ENCODE data around the gene RALGAPA2. TPM values are rescaled to one million over a fixed set of nuclear protein-coding genes. Genes with fewer than 3 reads are reported as not detected.

Gene RALGAPA2
- total RNA-seq, 2 experiments from 2014 or later: 21.2 to 21.9 TPM

GRCh38 chr20:20611167-20611566, 101.3 kb downstream of the RALGAPA2 start:
- peaks cover 83% of the 10 kb centered on the region for H3K36me3 Mint-ChIP-seq (ENCODE audit: low read depth)
- DNase-seq (no peak), ATAC-seq (ENCODE audit: poor library complexity) (no peak)
- peaks cover 39% of the 10 kb centered on the region for H3K36me3 ChIP-seq (ENCODE audit: insufficient read depth, low read length)
- TF ChIP-seq CTCF (IDR thresholded peaks at IDR 0.05): no peak
- no peak overlapping the region for H3K27ac ChIP-seq (ENCODE audit: low read depth in 1 of 2, low read length in 2 of 2)
- H3K27me3 ChIP-seq (ENCODE audit: control insufficient read depth in 1 of 2, insufficient read depth in 2 of 2, low read length in 2 of 2): no peaks in the 10 kb centered on the region
- H3K4me3 Mint-ChIP-seq: no peak overlapping the region
- no peaks in the 10 kb centered on the region for H3K4me1 ChIP-seq (ENCODE audit: insufficient read depth, low read length)
- intact Hi-C loops (cut with DNase I, micrococcal nuclease): no loop called here
- CTCF ChIA-PET: no interaction called here
- H3K9me3 Mint-ChIP-seq: no peaks in the 10 kb centered on the region
- no peak overlapping the region for H3K4me3 ChIP-seq (ENCODE audit: low read length)
- no peaks in the 10 kb centered on the region for H3K4me1 Mint-ChIP-seq (ENCODE audit: low read depth)
- no peaks in the 10 kb centered on the region for H3K27me3 Mint-ChIP-seq
- H3K9me3 ChIP-seq (ENCODE audit: control insufficient read depth in 1 of 2, insufficient read depth in 1 of 2, low read length in 2 of 2): no peaks in the 10 kb centered on the region
- no peak overlapping the region for H3K27ac Mint-ChIP-seq
- POLR2A ChIA-PET: no interaction called here

DNA sequence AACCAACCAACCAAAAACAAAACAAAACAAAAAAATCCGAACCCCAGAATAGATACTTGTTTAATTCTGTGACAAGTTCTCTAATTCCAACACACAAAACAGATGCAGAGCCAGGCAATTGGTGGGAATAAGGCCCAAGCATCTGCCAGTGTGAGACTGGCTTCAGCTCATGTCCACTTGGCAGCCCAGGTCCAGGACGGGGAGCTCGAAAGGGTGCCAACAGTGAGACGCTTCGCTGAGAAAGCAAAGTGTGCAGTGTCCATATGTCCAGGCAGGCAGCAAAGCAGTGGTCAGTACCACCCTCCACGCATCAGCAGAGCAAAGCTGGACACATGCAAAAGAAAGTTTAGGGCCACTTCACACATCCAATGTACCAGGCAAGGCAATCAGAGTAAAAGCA, 102.9 kb downstream of the RALGAPA2 start:
- ChIA-PET POLR2A (no interaction called here), CTCF (no interaction called here)
- Mint-ChIP-seq H3K36me3 (ENCODE audit: low read depth) (peaks cover 86% of the 10 kb centered on the region), H3K4me3 (no peak overlapping the region), H3K9me3 (no peaks in the 10 kb centered on the region), H3K27me3 (no peaks in the 10 kb centered on the region), H3K4me1 (ENCODE audit: low read depth) (no peaks in the 10 kb centered on the region), H3K27ac (no peak overlapping the region)
- H3K4me3 ChIP-seq (ENCODE audit: low read length): no peak overlapping the region
- no peak for TF ChIP-seq CTCF (IDR thresholded peaks at IDR 0.05)
- H3K27ac ChIP-seq (ENCODE audit: low read depth in 1 of 2, low read length in 2 of 2): no peak overlapping the region
- H3K4me1 ChIP-seq (ENCODE audit: insufficient read depth, low read length): no peaks in the 10 kb centered on the region
- no peak for ATAC-seq (ENCODE audit: poor library complexity)
- no peaks in the 10 kb centered on the region for H3K9me3 ChIP-seq (ENCODE audit: control insufficient read depth in 1 of 2, insufficient read depth in 1 of 2, low read length in 2 of 2)
- no peak for DNase-seq
- H3K36me3 ChIP-seq (ENCODE audit: insufficient read depth, low read length): peaks cover 36% of the 10 kb centered on the region
- intact Hi-C loops (cut with DNase I, micrococcal nuclease): no loop called here
- H3K27me3 ChIP-seq (ENCODE audit: control insufficient read depth in 1 of 2, insufficient read depth in 2 of 2, low read length in 2 of 2): no peaks in the 10 kb centered on the region

- Histone ChIP-seq H3K27ac (ENCODE audit: low read depth in 1 of 2, low read length in 2 of 2) (no peak overlapping the region), H3K27me3 (ENCODE audit: control insufficient read depth in 1 of 2, insufficient read depth in 2 of 2, low read length in 2 of 2) (no peaks in the 10 kb centered on the region), H3K4me3 (ENCODE audit: low read length) (no peak overlapping the region), H3K4me1 (ENCODE audit: insufficient read depth, low read length) (no peaks in the 10 kb centered on the region), H3K36me3 (ENCODE audit: insufficient read depth, low read length) (peaks cover 34% of the 10 kb centered on the region), H3K9me3 (ENCODE audit: control insufficient read depth in 1 of 2, insufficient read depth in 1 of 2, low read length in 2 of 2) (no peaks in the 10 kb centered on the region)
- H3K9me3 Mint-ChIP-seq: no peaks in the 10 kb centered on the region
- DNase-seq (no peak), ATAC-seq (ENCODE audit: poor library complexity) (no peak)
- H3K36me3 Mint-ChIP-seq (ENCODE audit: low read depth): peaks cover 86% of the 10 kb centered on the region
- H3K4me1 Mint-ChIP-seq (ENCODE audit: low read depth): no peaks in the 10 kb centered on the region
- no peaks in the 10 kb centered on the region for H3K27me3 Mint-ChIP-seq
- H3K4me3 Mint-ChIP-seq: no peak overlapping the region
- intact Hi-C loops (cut with DNase I, micrococcal nuclease): no loop called here
- H3K27ac Mint-ChIP-seq: no peak overlapping the region
- POLR2A ChIA-PET: no interaction called here
- CTCF ChIA-PET: interaction anchor here (0.7 kb wide), 1 partner anchor 8 kb away, joined by 3 read pairs; no protein-coding TSS in a partner anchor
- no peak for TF ChIP-seq CTCF (IDR thresholded peaks at IDR 0.05)
Observed at GRCh38 chr20:20608641-20609040, 103.8 kb downstream of the RALGAPA2 start.

All from CD4-positive, alpha-beta T cell (primary cell).